GM13977 (cell line): ENCODE results near the gene PYGL.

ENCODE experiments used
- DNase-seq: peaks from one replicate; pipeline ENCODE4 v3.0.0; 2012; ENCODE audit warnings: low spot score
- CTCF ChIP-seq: IDR thresholded peaks from 2 replicates; pipeline ENCODE4 v1.5.1; 2012; ENCODE audit warnings: mild to moderate bottlenecking, control low read depth; ENCODE audit not compliant: insufficient read depth; ENCODE audit errors: extremely low read depth, missing control alignments
- in situ Hi-C: fragments of 300-500 bp; cut with MboI; formaldehyde crosslinking; loops from one replicate; pipeline ENCODE4 v1.12.0; 2022; ENCODE audit warnings: low sequenced_read_pairs, low pct_unique_long_range_greater_than_20kb, mixed read lengths, inconsistent platforms; ENCODE audit not compliant: unreplicated experiment

PYGL gene

GRCh38 chr14:50936016-50936340 is 8.3 kb downstream of the PYGL start:
- in situ Hi-C loops = no loop called here

GRCh38 chr14:50935126-50936015 is 8.9 kb downstream of the PYGL start:
- DNase-seq = no peak
- in situ Hi-C loops = no loop called here
- TF ChIP-seq CTCF = no peak

More at GRCh38 chr14:50936016-50936340, 8.3 kb downstream of the PYGL start:
- TF ChIP-seq CTCF = no peak
- no peak for DNase-seq

GRCh38 chr14:50932592-50933495 is 11.4 kb downstream of the PYGL start:
- DNase-seq = no peak
- no peak for TF ChIP-seq CTCF
- in situ Hi-C loops = no loop called here

GRCh38 chr14:50932156-50932555 is 12.1 kb downstream of the PYGL start:
- TF ChIP-seq CTCF = no peak
- in situ Hi-C loops = no loop called here
- DNase-seq = no peak

- TF ChIP-seq CTCF = no peak
- in situ Hi-C loops = no loop called here
- no peak for DNase-seq
Observed at GRCh38 chr14:50931559-50931958, 12.7 kb downstream of the PYGL start.

- in situ Hi-C loops = no loop called here
- TF ChIP-seq CTCF = no peak
- DNase-seq = no peak
Observed at GRCh38 chr14:50929506-50929905, 14.8 kb downstream of the PYGL start.
